Stomach (tissue), 9 donors: ENCODE data around the gene GUCY2C. TPM values are rescaled to one million over a fixed set of nuclear protein-coding genes. Genes with fewer than 3 reads are reported as not detected.
A peak's percentile ranks its signal among the peaks of the same experiment; 100 is the strongest.

ENCODE experiments used
- DNase-seq, 2 donors: peaks; one replicate each; pipeline versions ENCODE4 v3.0.0 to v3.0.0-alpha.2; 2013 to 2019
- H3K27ac ChIP-seq, 5 donors: fragments of 200-600 bp in 4 of 5; sonication (generic) in 4 of 5; one replicate each; pipeline ENCODE4 v1.5.1; 2013 to 2019; ENCODE audit warnings: mild to moderate bottlenecking in 1 of 5, moderate library complexity in 1 of 5
- H3K27me3 ChIP-seq, 3 donors: fragments of 200-600 bp; sonication (generic); one replicate each; pipeline ENCODE4 v1.5.1; 2017 to 2019; ENCODE audit warnings: mixed run types in 1 of 3
- H3K36me3 ChIP-seq, 4 donors: fragments of 200-600 bp; sonication (generic); 1 replicate in 3 of 4; 2 replicates in 1 of 4; pipeline ENCODE4 v1.5.1; 2016 to 2019
- H3K4me1 ChIP-seq, 4 donors: fragments of 200-600 bp; sonication (generic); one replicate each; pipeline ENCODE4 v1.5.1; 2016 to 2019
- H3K4me3 ChIP-seq, 4 donors: fragments of 200-600 bp; sonication (generic) in 3 of 4; one replicate each; pipeline ENCODE4 v1.5.1; 2016 to 2019; ENCODE audit warnings: mild to moderate bottlenecking in 1 of 4
- H3K9me3 ChIP-seq, 4 donors: fragments of 200-600 bp; sonication (generic); one replicate each; pipeline ENCODE4 v1.5.1; 2016 to 2019
- CTCF ChIP-seq, 7 experiments: fragments of 450-650 bp in 4 of 7; fragments of 200-600 bp in 3 of 7; sonication (generic) in 3 of 7; IDR thresholded peaks; one replicate each; pipeline ENCODE4 v1.5.1; 2016 to 2019; ENCODE audit warnings: antibody characterized with exemption in 7 of 7, control low read depth in 2 of 7, mild to moderate bottlenecking in 1 of 7
- EP300 ChIP-seq: sonication (generic); formaldehyde crosslinking; IDR thresholded peaks from one replicate; pipeline ENCODE4 v1.6.1; 2017; ENCODE audit warnings: antibody characterized with exemption
- POLR2A ChIP-seq, 4 donors: fragments of 450-650 bp; IDR thresholded peaks; one replicate each; pipeline ENCODE4 v1.6.1; 2016; ENCODE audit warnings: antibody characterized with exemption in 4 of 4, control low read depth in 2 of 4, mild to moderate bottlenecking in 1 of 4, moderate library complexity in 1 of 4
- POLR2AphosphoS5 ChIP-seq, 3 donors: sonication (generic); formaldehyde crosslinking; IDR thresholded peaks; one replicate each; pipeline ENCODE4 v1.6.1; 2016; ENCODE audit warnings: antibody characterized with exemption in 3 of 3
- WGBS, 5 donors: extraction: QIAGEN DNeasy Blood & Tissue Kit in 3 of 5; methylation state at CpG; one replicate each; pipeline versions ENCODE4 v1.1.5 to v1.1.7; 2013 to 2018; 5-methylcytosine and 5-hydroxymethylcytosine counted together
- intact Hi-C: fragments of 100-400 bp; cut with DNase I; formaldehyde crosslinking; loops from one replicate; pipeline ENCODE4 v1.15.1; 2023; ENCODE audit warnings: low total_unique reads
- polyA plus RNA-seq, 3 donors: library from polyadenylated mRNA; stranded (reverse); fragments of 200-250 nt; gene quantifications; one replicate each; pipeline ENCODE4 v1.2.3, GENCODE V29; 2013
- total RNA-seq, 5 donors: library from RNA; depleted of rRNA; stranded (reverse); fragments of >200 nt; gene quantifications; one replicate each; pipeline versions ENCODE4 v1.1.0 to v1.2.3, GENCODE V29; 2014 to 2016
- donor health status: healthy with polysubstance abuse.
- donor health status: Bipolar disorder and iron deficiency.
- donor health status: healthy.

Gene GUCY2C
- total and polyA plus RNA-seq, 8 donors = 0.05 to 31.0 (median 1.4) TPM; not detected in 4

GRCh38 chr12:14664434-14665023, 31.9 kb downstream of the GUCY2C start:
- Histone ChIP-seq H3K27me3 (no peaks in the 10 kb centered on the region), H3K27ac (no peak overlapping the region), H3K36me3 (no peaks in the 10 kb centered on the region), H3K9me3 (no peaks in the 10 kb centered on the region), H3K4me1 (peaks cover 0 to 6% (median 0%) of the 10 kb centered on the region in 4 donors), H3K4me3 (no peak overlapping the region)
- intact Hi-C loops = no loop called here
- 65 to 72% (median 68%) methylated on average over 7 of the region's 7 CpGs for WGBS, 5 donors
- DNase-seq = peak; percentile 30 to 73
- TF ChIP-seq CTCF (IDR thresholded peaks at IDR 0.05) (peak in 5 of 7 experiments; percentile 29 to 76 (median 65)), POLR2A (IDR thresholded peaks at IDR 0.05) (no peak), POLR2AphosphoS5 (IDR thresholded peaks at IDR 0.05) (no peak)

DNA sequence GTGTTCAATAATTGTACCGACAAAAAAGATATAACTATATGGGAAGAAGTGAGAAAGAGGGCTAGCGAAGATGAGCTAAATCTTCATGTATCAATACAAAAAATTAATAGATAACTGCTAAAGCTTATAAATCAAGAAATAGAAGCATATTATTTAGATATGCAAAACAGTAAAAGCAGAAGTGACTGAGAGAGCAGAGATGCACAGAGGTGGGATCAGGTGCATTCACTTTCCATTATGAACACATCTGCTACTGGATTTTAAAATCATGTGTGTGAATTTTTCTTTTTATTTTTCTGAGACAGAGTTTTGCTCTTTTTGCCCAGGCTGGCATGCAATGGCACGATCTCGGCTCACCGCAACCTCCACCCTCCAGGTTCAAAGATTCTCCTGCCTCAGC, 33.4 kb downstream of the GUCY2C start:
- Histone ChIP-seq H3K27me3 (no peaks in the 10 kb centered on the region), H3K4me1 (peaks cover 0 to 6% (median 0%) of the 10 kb centered on the region in 4 donors), H3K36me3 (no peaks in the 10 kb centered on the region), H3K27ac (no peak overlapping the region), H3K9me3 (no peaks in the 10 kb centered on the region), H3K4me3 (no peak overlapping the region)
- 94 to 97% (median 96%) methylated on average over 5 of the region's 5 CpGs for WGBS, 5 donors
- DNase-seq = no peak
- no peak for TF ChIP-seq EP300
- no peak for TF ChIP-seq CTCF (IDR thresholded peaks at IDR 0.05)
- no peak for TF ChIP-seq POLR2AphosphoS5 (IDR thresholded peaks at IDR 0.05)
- no peak for TF ChIP-seq POLR2A (IDR thresholded peaks at IDR 0.05)
- intact Hi-C loops = no loop called here

DNA sequence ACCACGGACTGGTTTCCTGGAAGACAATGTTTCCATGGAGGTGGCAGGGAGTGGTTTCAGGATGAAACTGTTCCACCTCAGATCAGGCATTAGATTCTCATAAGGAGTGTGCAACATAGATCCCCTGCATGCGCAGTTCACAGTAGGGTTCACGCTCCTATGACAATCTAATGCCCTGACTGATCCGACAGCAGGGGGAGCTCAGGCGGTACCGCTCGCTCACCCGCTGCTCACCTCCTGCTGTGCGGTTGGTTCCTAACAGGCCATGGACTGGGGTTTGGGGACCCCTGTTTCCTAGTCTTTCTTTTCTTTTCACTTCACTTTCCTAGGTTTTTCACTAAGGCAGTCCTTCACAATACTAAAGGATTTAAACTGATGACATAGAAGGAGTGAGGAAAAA, 39.6 kb downstream of the GUCY2C start:
- Histone ChIP-seq H3K9me3 (no peaks in the 10 kb centered on the region), H3K36me3 (no peaks in the 10 kb centered on the region), H3K27me3 (no peaks in the 10 kb centered on the region), H3K27ac (no peak overlapping the region), H3K4me3 (no peak overlapping the region), H3K4me1 (no peaks in the 10 kb centered on the region)
- no peak for DNase-seq
- WGBS, 5 donors = 93 to 96% (median 94%) methylated on average over 9 of the region's 9 CpGs
- no peak for TF ChIP-seq EP300
- no peak for TF ChIP-seq POLR2A (IDR thresholded peaks at IDR 0.05)
- no peak for TF ChIP-seq POLR2AphosphoS5 (IDR thresholded peaks at IDR 0.05)
- TF ChIP-seq CTCF (IDR thresholded peaks at IDR 0.05) = no peak
- intact Hi-C loops = no loop called here

DNA sequence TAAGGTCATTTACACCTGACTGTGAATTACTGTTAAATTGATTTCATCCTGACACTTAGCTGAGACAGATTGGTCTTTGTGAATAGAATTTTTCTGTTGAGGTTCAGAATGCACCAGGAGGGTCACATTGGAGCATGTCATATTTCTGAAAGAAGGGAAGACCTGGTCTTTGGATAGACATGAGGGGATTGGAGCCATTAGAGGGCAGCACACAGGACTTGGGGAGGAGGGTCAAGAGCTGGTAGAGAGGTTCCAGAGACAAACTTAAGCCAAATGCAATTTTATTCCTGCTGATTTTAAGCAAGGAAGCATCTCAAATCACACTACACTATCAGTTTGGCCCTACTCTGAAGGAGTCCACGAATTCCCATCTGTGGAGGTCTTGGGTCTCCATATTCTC, 41.1 kb downstream of the GUCY2C start:
- H3K4me1 ChIP-seq = no peaks in the 10 kb centered on the region

More for the DNA sequence above, 41.1 kb downstream of the GUCY2C start:
- no peaks in the 10 kb centered on the region for H3K27me3 ChIP-seq
- H3K36me3 ChIP-seq = no peaks in the 10 kb centered on the region
- H3K27ac ChIP-seq = no peak overlapping the region
- no peak overlapping the region for H3K4me3 ChIP-seq
- no peaks in the 10 kb centered on the region for H3K9me3 ChIP-seq
- WGBS, 5 donors = 82 to 96% (median 88%) methylated on average over 1 of the region's 1 CpG
- DNase-seq = no peak
- intact Hi-C loops = no loop called here
- no peak for TF ChIP-seq EP300
- no peak for TF ChIP-seq POLR2AphosphoS5 (IDR thresholded peaks at IDR 0.05)
- no peak for TF ChIP-seq CTCF (IDR thresholded peaks at IDR 0.05)
